ENCODE results near the gene LUC7L.
"Not testable (repeated sequence)": the region's sequence is repeated elsewhere in the genome, so short reads cannot be mapped to it uniquely, and the experiment has no call there.

The LUC7L gene

DNA sequence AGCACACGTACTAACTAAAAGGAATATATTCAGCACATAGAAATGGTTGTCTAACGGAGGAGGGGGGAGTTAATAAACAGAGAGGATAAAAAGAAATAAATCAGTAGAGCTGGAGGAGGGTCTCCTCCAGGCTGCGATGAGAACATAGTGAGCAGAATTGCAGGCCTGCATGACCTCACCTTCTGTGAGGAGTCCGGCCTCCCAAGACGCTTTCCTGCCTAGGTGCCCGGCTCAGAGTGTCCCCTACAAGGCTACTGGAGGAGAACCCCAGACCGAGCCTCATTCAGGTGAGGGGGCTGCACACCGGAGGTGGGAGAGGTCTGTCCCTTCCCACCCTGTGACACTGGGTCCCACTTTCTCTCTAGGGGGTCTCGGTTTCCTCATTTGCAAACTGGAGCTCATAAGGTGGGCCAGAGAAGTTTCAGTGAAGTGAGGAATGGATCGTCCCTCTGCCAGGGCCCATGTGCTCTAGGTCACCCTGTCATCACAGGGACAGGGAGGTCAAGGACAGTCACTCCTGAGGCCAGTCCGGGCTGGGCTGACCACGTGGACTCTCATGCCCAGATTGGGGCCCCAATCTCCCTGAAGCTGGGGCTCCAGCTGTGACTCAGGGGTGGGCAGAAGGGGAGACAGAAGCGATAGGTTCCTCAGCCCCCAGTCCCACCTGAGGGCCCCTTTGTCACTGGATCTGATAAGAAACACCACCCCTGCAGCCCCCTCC lies 66.8 kb downstream of the LUC7L start:
- DNase-seq (ENCODE audit: low read depth) = no peak
- H3K4me3 ChIP-seq (ENCODE audit: low read depth, low read length) = no peak overlapping the region
- TF ChIP-seq, protein P1, sequence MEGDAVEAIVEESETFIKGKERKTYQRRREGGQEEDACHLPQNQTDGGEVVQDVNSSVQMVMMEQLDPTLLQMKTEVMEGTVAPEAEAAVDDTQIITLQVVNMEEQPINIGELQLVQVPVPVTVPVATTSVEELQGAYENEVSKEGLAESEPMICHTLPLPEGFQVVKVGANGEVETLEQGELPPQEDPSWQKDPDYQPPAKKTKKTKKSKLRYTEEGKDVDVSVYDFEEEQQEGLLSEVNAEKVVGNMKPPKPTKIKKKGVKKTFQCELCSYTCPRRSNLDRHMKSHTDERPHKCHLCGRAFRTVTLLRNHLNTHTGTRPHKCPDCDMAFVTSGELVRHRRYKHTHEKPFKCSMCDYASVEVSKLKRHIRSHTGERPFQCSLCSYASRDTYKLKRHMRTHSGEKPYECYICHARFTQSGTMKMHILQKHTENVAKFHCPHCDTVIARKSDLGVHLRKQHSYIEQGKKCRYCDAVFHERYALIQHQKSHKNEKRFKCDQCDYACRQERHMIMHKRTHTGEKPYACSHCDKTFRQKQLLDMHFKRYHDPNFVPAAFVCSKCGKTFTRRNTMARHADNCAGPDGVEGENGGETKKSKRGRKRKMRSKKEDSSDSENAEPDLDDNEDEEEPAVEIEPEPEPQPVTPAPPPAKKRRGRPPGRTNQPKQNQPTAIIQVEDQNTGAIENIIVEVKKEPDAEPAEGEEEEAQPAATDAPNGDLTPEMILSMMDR (IDR thresholded peaks at IDR 0.05; ENCODE audit: low read depth, low read length, missing control alignments) = no peak

DNA sequence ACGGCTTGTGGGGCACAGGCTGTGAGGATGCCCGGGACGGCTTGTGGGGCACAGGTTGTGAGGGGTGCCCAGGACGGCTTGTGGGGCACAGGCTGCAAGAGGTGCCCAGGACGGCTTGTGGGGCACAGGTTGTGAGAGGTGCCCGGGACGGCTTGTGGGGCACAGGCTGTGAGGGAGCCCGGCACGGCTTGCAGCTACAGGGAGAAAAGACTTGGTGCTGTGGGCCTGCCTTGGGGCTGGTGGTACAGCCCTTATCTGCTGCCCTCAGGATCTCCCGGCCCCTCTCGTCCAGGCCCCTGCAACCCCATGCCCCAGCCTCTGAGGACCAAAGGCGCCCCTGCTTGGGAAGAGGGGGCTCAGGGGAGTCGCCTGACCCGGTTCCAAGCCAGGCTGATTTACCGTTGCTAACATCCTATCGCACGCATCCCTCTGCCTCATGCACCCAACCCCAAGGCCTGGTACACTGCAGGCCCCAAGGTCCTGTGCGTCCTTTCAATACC lies 68.5 kb downstream of the LUC7L start:
- H3K4me3 ChIP-seq (ENCODE audit: low read depth, low read length) = no peak overlapping the region
- TF ChIP-seq, protein P1 (IDR thresholded peaks at IDR 0.05; ENCODE audit: low read depth, low read length, missing control alignments) = no peak
- DNase-seq (ENCODE audit: low read depth) = no peak

DNA sequence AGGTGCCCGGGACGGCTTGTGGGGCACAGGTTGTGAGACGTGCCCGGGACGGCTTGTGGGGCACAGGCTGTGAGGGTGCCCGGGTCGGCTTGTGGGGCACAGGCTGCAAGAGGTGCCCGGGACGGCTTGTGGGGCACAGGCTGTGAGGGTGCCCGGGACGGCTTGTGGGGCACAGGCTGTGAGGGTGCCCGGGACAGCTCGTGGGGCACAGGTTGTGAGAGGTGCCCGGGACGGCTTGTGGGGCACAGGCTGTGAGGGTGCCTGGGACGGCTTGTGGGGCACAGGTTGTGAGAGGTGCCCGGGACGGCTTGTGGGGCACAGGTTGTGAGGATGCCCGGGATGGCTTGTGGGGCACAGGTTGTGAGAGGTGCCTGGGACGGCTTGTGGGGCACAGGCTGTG lies 69.0 kb downstream of the LUC7L start:
- H3K4me3 ChIP-seq (ENCODE audit: low read depth, low read length); DNase-seq (ENCODE audit: low read depth): not testable (repeated sequence)

DNA sequence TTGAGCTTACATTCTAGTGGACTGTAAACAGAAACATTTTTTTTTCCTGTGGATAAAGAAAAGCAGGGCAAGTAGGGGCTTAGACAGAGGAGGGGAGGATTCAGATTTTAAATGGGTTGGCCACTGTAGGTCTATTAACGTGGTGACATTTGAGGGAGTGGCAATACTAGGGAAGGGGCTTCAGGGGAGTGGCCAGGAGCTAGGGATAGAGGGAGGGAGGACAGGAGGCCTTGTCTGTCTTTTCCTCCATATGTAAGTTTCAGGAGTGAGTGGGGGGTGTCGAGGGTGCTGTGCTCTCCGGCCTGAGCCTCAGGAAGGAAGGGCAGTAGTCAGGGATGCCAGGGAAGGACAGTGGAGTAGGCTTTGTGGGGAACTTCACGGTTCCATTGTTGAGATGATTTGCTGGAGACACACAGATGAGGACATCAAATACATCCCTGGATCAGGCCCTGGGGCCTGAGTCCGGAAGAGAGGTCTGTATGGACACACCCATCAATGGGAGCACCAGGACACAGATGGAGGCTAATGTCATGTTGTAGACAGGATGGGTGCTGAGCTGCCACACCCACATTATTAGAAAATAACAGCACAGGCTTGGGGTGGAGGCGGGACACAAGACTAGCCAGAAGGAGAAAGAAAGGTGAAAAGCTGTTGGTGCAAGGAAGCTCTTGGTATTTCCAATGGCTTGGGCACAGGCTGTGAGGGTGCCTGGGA lies 70.0 kb downstream of the LUC7L start:
- no peak for DNase-seq (ENCODE audit: low read depth)
- no peak overlapping the region for H3K4me3 ChIP-seq (ENCODE audit: low read depth, low read length)
- TF ChIP-seq, protein P1 (IDR thresholded peaks at IDR 0.05; ENCODE audit: low read depth, low read length, missing control alignments) = no peak

DNA sequence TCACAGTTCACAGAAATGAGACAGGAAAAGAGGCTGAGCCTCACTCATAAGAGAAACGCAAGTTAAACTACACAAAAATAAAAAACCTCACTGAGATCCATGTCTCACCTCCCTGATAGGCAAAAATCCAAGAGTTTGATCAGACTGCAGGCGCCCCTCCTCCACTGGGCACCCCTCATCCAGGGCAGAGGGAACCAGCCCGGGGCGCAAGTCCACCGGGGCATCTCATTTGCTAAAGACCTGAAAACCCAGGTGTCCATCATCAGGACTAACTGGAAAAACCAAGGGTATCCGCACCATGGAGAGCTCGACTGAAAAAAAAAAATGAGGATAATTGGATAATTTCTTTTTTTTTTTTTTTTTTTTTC lies 74.2 kb downstream of the LUC7L start:
- TF ChIP-seq, protein P1 (IDR thresholded peaks at IDR 0.05; ENCODE audit: low read depth, low read length, missing control alignments) = no peak
- DNase-seq (ENCODE audit: low read depth) = no peak
- no peak overlapping the region for H3K4me3 ChIP-seq (ENCODE audit: low read depth, low read length)

DNA sequence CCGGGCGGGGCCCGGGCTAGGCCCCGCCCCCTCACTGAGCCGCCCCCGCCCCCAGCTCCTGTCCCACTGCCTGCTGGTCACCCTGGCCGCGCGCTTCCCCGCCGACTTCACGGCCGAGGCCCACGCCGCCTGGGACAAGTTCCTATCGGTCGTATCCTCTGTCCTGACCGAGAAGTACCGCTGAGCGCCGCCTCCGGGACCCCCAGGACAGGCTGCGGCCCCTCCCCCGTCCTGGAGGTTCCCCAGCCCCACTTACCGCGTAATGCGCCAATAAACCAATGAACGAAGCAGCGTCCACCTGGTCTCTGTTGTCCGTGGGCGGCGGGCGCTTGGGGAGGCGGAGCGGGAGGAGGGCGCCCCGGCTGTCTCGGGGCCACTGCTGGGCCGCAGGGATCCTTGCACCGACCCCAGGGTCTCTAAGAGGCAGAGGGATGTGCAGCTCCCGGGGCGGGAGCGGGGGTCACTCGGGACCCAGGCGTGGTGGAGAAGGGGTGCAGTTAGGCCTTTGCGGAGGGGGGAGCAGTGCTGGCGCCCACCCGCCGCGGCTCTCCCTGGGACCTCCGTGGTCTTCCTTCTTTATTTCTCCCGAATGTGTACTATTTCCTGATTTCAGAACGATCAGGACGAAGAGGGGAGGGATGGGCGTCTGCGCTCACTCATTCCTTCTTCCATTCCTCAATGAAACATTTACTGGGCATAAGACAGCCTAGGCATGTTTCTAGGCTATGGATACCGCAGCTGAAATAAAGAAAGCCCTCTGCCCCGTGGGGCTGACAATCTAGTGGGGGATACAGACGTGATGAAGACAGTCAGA lies 74.8 kb downstream of the LUC7L start:
- TF ChIP-seq, protein P1 (IDR thresholded peaks at IDR 0.05; ENCODE audit: low read depth, low read length, missing control alignments) = no peak
- no peak overlapping the region; the same call in 1 of the 2 replicates for H3K4me3 ChIP-seq (ENCODE audit: low read depth, low read length)
- DNase-seq (ENCODE audit: low read depth) = no peak

DNA sequence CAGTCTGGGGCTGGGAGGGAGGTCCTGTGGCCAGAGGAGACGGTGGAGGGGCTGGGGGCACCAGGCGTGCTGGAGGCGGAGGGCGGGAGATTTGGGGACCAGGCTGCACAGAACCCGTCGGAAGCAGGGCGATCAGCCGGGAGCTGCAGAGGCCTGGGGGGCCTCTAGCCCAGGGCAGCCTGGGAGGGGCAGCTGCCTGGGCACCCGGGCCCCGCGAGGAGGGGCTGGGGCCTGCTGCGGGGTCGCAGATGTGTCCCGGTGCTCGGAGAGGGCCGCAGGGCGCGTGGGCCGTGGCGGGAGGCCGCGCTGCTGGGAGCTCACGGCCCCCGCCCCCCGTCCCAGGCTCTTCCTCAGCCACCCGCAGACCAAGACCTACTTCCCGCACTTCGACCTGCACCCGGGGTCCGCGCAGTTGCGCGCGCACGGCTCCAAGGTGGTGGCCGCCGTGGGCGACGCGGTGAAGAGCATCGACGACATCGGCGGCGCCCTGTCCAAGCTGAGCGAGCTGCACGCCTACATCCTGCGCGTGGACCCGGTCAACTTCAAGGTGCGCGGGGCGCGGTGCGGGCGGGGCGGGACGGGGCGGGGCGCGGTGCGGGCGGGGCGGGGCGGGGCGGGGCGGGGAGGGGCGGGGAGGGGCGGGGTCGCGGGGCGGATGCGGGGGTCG lies 75.6 kb downstream of the LUC7L start:
- H3K4me3 ChIP-seq (ENCODE audit: low read depth, low read length); DNase-seq (ENCODE audit: low read depth): not testable (repeated sequence)

DNA sequence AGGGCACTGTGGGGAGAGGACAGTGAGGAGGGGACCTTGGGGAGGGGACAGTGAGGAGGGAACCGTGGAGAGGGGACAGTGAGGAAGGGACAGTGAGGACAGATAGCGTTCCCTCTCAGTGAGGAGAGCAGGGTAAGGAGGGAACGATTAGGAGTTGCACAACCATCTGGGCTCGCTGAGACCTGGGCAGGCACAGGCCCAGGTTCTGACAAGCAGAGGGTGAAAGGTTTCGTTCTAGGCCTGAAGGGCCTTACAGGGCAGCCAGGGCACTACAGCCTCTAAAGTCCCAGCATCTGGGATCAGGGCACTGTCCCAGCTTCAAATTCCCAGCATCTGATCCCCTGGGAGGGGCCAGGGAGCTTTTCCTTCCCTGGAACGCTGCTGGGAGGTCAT lies 76.1 kb downstream of the LUC7L start:
- not testable (repeated sequence) for H3K4me3 ChIP-seq (ENCODE audit: low read depth, low read length); DNase-seq (ENCODE audit: low read depth)
